Colonic mucosa (tissue), 4 donors: ENCODE measurements around the gene ZNF507. TPM values are rescaled to one million over a fixed set of nuclear protein-coding genes. Genes with fewer than 3 reads are reported as not detected.
"Not testable (repeated sequence)": the region's sequence is repeated elsewhere in the genome, so short reads cannot be mapped to it uniquely, and the experiment has no call there.

Source experiments
- DNase-seq: peaks from one replicate; pipeline ENCODE4 v3.0.0-alpha.2; 2020
- H3K27ac ChIP-seq: fragments of 200-600 bp; one replicate; pipeline ENCODE4 v1.8.0; 2021
- H3K27me3 ChIP-seq: fragments of 200-600 bp; one replicate; pipeline ENCODE4 v1.8.0; 2021
- H3K36me3 ChIP-seq: fragments of 200-600 bp; one replicate; pipeline ENCODE4 v1.8.0; 2021
- H3K4me1 ChIP-seq: fragments of 200-600 bp; one replicate; pipeline ENCODE4 v1.8.0; 2021; ENCODE audit warnings: mild to moderate bottlenecking
- H3K4me3 ChIP-seq: fragments of 200-600 bp; one replicate; pipeline ENCODE4 v1.8.0; 2021
- H3K9ac ChIP-seq, 2 donors: one replicate each; pipeline ENCODE4 v1.7.0; 2013; ENCODE audit warnings: control low read depth in 2 of 2, low read depth in 2 of 2, low read length in 2 of 2
- H3K9me3 ChIP-seq: fragments of 200-600 bp; one replicate; pipeline ENCODE4 v1.8.0; 2021
- intact Hi-C: fragments of 100-400 bp; cut with DNase I; formaldehyde crosslinking; loops from one replicate; pipeline ENCODE4 v1.14.1; 2022
- total RNA-seq, 2 donors: library from RNA; stranded (reverse); fragmentation: NEBNext Ultra II Directional in 1 of 2; extraction: Animal tissue kit (Norgen Biotek cat#: 25700) in 1 of 2; gene quantifications; one replicate each; pipeline ENCODE4 v1.2.1, GENCODE V29; 2021
- TF ChIP-seq, protein P1 (sequence below): fragments of 200-600 bp; IDR thresholded peaks from one replicate; pipeline ENCODE4 v1.8.0; 2022; ENCODE audit warnings: antibody characterized with exemption, mild to moderate bottlenecking
- donor health status: healthy.
- donor health status: DM: no; HTN: no; CAD: no.
- donor health status: DM: no; HTN: no; CAD: no.

Gene ZNF507
- total RNA-seq, 2 donors from 2014 or later: 15.3 to 16.6 TPM

DNA sequence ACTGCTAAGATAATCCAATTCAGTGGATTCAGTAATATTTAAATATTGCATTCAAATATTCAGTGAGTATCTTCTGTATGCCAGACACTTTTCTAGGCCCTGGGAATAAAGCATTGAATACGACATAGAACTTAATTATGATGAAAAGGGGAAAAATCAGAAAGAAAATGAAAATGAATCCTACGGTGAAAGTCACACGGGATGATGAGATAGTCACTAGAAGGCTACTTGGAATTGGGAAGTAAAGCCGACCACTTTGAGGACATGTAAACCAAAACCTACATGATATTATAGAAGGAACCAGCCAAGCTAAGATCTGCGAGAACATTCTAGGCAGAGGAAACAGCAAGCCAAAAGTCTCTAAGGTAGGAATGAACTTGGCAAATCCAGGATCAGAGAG, 70.3 kb downstream of the ZNF507 start:
- H3K4me3 ChIP-seq: no peak overlapping the region
- H3K36me3 ChIP-seq: no peaks in the 10 kb centered on the region
- DNase-seq: no peak
- H3K27ac ChIP-seq: no peak overlapping the region
- H3K27me3 ChIP-seq: no peaks in the 10 kb centered on the region
- intact Hi-C loops: no loop called here
- no peak overlapping the region for H3K9ac ChIP-seq
- no peaks in the 10 kb centered on the region for H3K9me3 ChIP-seq
- no peaks in the 10 kb centered on the region for H3K4me1 ChIP-seq
- TF ChIP-seq, protein P1, sequence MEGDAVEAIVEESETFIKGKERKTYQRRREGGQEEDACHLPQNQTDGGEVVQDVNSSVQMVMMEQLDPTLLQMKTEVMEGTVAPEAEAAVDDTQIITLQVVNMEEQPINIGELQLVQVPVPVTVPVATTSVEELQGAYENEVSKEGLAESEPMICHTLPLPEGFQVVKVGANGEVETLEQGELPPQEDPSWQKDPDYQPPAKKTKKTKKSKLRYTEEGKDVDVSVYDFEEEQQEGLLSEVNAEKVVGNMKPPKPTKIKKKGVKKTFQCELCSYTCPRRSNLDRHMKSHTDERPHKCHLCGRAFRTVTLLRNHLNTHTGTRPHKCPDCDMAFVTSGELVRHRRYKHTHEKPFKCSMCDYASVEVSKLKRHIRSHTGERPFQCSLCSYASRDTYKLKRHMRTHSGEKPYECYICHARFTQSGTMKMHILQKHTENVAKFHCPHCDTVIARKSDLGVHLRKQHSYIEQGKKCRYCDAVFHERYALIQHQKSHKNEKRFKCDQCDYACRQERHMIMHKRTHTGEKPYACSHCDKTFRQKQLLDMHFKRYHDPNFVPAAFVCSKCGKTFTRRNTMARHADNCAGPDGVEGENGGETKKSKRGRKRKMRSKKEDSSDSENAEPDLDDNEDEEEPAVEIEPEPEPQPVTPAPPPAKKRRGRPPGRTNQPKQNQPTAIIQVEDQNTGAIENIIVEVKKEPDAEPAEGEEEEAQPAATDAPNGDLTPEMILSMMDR: no peak

DNA sequence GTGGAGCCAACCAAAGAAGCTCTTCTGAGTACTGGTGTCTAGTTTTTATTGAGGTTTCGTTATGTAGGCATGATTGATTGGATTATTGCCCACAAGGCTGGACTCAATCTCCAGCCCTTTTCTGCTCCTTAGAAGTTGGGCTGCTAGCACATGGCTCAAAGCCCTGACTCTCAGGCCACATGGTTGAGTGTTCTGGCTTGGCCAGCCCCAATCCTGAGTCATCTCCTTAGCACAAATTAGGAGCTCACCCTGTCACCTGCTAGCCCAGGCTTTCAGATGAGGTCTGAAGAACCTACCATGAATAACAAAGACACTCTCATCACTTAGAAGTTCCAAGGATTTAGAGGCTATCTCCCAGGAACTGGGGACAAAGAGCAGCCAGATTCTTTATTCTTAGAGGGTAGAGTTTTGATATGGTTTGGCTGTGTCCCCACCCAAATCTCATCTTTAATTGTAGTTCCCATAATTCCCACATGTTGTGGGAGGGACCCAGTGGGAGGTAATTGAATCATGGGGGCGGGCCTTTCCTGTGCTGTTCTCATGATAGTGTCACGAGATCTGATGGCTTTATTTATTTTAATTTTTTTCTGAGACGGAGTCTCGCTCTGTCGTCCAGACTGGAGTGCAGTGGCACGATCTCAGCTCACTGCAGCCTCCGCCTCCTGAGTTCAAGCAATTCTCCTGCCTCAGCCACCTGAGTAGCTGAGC, 71.5 kb downstream of the ZNF507 start:
- intact Hi-C loops: no loop called here
- TF ChIP-seq, protein P1: no peak

DNA sequence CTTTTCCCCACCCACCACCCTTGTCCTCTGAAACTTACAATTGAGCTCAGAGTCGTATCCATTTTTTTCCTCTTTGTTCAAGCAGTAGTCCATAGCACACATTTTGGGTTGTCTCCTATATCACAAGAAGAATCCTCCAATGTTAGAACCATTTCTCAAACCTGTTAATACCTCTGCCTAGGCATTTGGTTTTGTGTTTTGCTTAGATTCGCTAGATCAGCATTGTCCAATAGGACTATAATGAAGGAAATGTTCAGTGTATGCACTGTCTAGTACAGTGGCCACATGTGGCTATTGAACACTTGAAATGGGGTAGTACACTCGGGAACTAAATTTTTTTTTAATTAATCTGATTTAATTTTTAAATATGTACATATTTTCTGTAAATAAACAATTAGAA, 72.7 kb downstream of the ZNF507 start:
- no peak overlapping the region for H3K4me3 ChIP-seq
- intact Hi-C loops: no loop called here
- no peaks in the 10 kb centered on the region for H3K4me1 ChIP-seq
- H3K36me3 ChIP-seq: no peaks in the 10 kb centered on the region
- TF ChIP-seq, protein P1: no peak
- H3K27me3 ChIP-seq: no peaks in the 10 kb centered on the region
- H3K9ac ChIP-seq: no peak overlapping the region
- no peak overlapping the region for H3K27ac ChIP-seq
- H3K9me3 ChIP-seq: no peaks in the 10 kb centered on the region
- DNase-seq: no peak

More for the DNA sequence above, 71.5 kb downstream of the ZNF507 start:
- Histone ChIP-seq H3K4me1 (no peaks in the 10 kb centered on the region), H3K27me3 (no peaks in the 10 kb centered on the region), H3K27ac (no peak overlapping the region), H3K9ac (no peak overlapping the region), H3K4me3 (no peak overlapping the region), H3K36me3 (no peaks in the 10 kb centered on the region), H3K9me3 (no peaks in the 10 kb centered on the region)
- no peak for DNase-seq

DNA sequence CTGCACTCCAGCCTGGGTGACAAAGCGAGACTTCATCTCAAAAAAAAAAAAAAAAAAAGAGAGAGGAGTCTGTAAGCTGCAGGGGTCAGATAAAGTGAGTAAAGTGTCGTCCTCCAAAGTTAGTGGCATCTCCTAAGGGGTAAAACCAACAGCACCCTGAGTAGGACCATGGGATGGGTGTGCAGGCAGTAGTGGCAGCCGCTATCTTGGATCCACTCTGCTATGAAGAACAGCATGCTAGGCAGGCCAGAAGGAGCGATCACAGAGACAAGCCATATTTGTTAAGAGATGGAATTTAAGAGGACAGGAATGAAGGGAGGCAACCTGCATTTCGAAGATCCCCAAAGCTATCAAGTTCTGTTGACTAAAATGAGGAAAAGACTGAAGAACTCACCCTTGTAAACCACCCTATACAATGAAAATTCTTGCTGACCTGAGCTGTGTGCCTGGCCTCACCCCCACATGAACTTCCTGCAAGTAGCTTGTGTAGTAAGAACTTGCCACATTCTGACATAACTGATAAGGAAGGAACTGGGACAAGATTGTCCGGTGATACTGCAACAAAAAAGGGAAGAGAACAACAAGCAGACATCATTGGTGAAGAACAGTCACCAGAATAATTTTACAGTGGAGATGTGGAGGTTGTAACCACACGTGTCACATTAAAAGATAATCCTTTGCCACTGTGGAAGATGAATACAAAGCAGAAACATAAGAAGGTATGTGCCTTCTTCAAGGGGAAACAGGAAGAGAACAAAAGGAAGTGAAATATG, 76.4 kb downstream of the ZNF507 start:
- Histone ChIP-seq H3K4me1 (no peaks in the 10 kb centered on the region), H3K9me3 (no peaks in the 10 kb centered on the region), H3K4me3 (no peak overlapping the region), H3K9ac (no peak overlapping the region), H3K36me3 (no peaks in the 10 kb centered on the region), H3K27me3 (no peaks in the 10 kb centered on the region), H3K27ac (no peak overlapping the region)
- intact Hi-C loops: no loop called here
- TF ChIP-seq, protein P1: no peak
- DNase-seq: no peak

DNA sequence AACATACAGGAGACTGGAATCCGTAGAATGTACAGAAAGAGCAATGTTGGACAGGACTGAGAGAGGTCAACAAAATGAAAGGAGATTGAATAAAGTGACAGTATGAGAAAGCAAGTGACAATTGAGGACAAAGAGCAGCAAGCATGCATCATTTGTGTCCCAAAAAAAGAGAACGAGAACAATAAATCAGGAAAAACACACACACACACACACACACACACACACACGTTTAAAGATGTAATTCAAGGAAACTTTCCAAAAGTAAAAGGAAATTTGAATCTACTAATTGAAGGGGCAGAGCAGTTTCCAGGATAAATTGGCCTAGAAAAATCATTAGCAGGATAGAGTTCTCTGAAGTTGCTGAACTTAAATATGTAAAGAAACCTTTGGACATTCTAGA, 77.0 kb downstream of the ZNF507 start:
- no peak overlapping the region for H3K4me3 ChIP-seq
- no peak for DNase-seq

DNA sequence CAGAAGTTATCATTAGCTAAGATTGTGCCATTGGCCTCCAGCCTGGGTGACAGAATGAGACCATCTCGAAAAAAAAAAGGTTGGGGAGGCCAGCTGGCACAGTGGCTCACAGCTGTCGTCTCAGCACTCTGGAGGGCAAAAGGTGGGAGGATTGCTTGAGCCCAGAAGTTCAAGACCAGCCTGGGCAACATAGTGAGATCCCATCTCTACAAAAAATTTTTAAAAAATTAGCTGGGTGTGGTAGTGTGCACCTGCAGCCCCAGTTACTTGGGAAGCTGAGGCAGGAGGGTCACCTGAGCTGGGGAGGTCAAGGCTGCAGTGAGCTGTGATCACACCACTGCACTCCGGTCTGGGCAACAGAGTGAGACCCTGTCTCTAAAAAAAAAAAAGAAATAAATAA, 78.5 kb downstream of the ZNF507 start:
- H3K9ac ChIP-seq, H3K9me3 ChIP-seq, DNase-seq, intact Hi-C loops, H3K4me1 ChIP-seq, H3K27me3 ChIP-seq, H3K36me3 ChIP-seq, H3K4me3 ChIP-seq, H3K27ac ChIP-seq: not testable (repeated sequence)

More for the DNA sequence above, 77.0 kb downstream of the ZNF507 start:
- intact Hi-C loops: no loop called here
- no peak overlapping the region for H3K27ac ChIP-seq
- no peaks in the 10 kb centered on the region for H3K9me3 ChIP-seq
- no peaks in the 10 kb centered on the region for H3K4me1 ChIP-seq
- H3K9ac ChIP-seq: no peak overlapping the region
- no peaks in the 10 kb centered on the region for H3K27me3 ChIP-seq
- no peaks in the 10 kb centered on the region for H3K36me3 ChIP-seq
- TF ChIP-seq, protein P1: no peak
